Body of pancreas (tissue), 4 donors: ENCODE data around the gene TEX101.

Source experiments
- CTCF ChIP-seq, 7 experiments: fragments of 450-650 bp in 4 of 7; fragments of 200-600 bp in 3 of 7; sonication (generic) in 3 of 7; IDR thresholded peaks; one replicate each; pipeline ENCODE4 v1.5.1; 2016 to 2019; ENCODE audit warnings: antibody characterized with exemption in 7 of 7
- POLR2A ChIP-seq, 3 donors: fragments of 450-650 bp; IDR thresholded peaks; one replicate each; pipeline ENCODE4 v1.6.1; 2016; ENCODE audit warnings: antibody characterized with exemption in 3 of 3, mild to moderate bottlenecking in 2 of 3

GRCh38 chr19:43430976-43431375 is 16.3 kb downstream of the TEX101 start:
- no peak for TF ChIP-seq POLR2A (IDR thresholded peaks at IDR 0.05)
- no peak for TF ChIP-seq CTCF (IDR thresholded peaks at IDR 0.05)
